ENCODE data around the gene ITPA.

DNA sequence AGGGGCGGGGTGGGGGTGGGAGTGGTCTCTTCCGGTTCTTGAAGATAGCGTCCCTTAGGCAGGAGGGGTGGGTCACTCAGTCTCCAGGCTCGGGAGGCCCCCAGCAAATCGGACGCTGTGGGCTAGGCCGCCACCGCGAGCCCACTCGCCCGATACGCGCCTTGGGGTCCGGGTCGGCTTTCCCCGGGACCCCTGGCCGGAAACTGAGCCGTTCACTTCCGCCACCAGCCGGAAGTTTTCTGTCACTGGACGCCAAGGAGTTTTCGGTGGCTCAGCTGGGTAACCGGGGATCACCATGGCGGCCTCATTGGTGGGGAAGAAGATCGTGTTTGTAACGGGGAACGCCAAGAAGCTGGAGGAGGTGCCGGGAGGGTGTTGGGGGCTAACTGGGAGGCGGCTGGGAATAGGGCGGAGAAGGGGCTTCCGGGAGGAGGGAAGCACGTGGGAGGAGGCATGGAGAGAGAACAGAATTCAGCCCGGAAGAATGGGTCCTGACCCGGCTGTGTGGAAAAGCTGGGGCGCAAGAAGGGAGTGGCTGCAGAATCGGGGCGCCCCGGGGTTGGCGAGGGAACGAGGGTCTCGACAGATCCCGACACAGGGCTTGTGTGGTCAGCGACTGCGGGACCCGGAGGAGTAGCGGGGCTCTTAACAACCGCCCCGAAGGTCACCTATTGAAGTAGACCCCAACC is at the start of gene ITPA:
- TF ChIP-seq, protein P1, sequence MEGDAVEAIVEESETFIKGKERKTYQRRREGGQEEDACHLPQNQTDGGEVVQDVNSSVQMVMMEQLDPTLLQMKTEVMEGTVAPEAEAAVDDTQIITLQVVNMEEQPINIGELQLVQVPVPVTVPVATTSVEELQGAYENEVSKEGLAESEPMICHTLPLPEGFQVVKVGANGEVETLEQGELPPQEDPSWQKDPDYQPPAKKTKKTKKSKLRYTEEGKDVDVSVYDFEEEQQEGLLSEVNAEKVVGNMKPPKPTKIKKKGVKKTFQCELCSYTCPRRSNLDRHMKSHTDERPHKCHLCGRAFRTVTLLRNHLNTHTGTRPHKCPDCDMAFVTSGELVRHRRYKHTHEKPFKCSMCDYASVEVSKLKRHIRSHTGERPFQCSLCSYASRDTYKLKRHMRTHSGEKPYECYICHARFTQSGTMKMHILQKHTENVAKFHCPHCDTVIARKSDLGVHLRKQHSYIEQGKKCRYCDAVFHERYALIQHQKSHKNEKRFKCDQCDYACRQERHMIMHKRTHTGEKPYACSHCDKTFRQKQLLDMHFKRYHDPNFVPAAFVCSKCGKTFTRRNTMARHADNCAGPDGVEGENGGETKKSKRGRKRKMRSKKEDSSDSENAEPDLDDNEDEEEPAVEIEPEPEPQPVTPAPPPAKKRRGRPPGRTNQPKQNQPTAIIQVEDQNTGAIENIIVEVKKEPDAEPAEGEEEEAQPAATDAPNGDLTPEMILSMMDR (conservative IDR thresholded peaks at IDR 0.05; ENCODE audit: low read depth, low read length) = no peak
- no peak for TF ChIP-seq EZH2 (IDR thresholded peaks at IDR 0.05; ENCODE audit: low read length, unreplicated experiment)
- TF ChIP-seq EZH2phosphoT487 (IDR thresholded peaks at IDR 0.05; ENCODE audit: borderline replicate concordance, low read length) = no peak

Data from PC-3 (cell line).